GM23338 (cell line): ENCODE data around the gene COL4A1. TPM values are rescaled to one million over a fixed set of nuclear protein-coding genes. Genes with fewer than 3 reads are reported as not detected.

Experiments used
- ATAC-seq: fragments of 200-7000 bp; cut with Tn5 transposase; 3 replicates; pipeline ENCODE4 v1.9.1; 2020
- DNase-seq: peaks from one replicate; pipeline ENCODE4 v3.0.0-alpha.2; 2015; ENCODE audit warnings: low spot score
- H2AFZ ChIP-seq: fragments of 200-600 bp; sonication (generic); 2 replicates; pipeline ENCODE4 v1.8.0; 2016; ENCODE audit warnings: antibody characterized with exemption, mild to moderate bottlenecking, moderate library complexity
- H3F3A ChIP-seq: fragments of 200-600 bp; sonication (generic); replicated peaks from 2 replicates; pipeline ENCODE4 v1.8.0; 2017; ENCODE audit warnings: antibody characterized with exemption, mixed run types, low read depth
- H3K27ac ChIP-seq: fragments of 200-600 bp; sonication (generic); 2 replicates; pipeline ENCODE4 v1.6.1; 2016; ENCODE audit warnings: low read depth
- H3K27me3 ChIP-seq: fragments of 200-600 bp; sonication (generic); 2 replicates; pipeline ENCODE4 v1.8.0; 2016; ENCODE audit warnings: mild to moderate bottlenecking, mixed run types, moderate library complexity; ENCODE audit not compliant: insufficient read depth
- H3K36me3 ChIP-seq: fragments of 200-600 bp; sonication (generic); 2 replicates; pipeline ENCODE4 v1.8.0; 2016; ENCODE audit warnings: mild to moderate bottlenecking; ENCODE audit not compliant: insufficient read depth
- H3K4me1 ChIP-seq: fragments of 200-600 bp; sonication (generic); 2 replicates; pipeline ENCODE4 v1.8.0; 2016; ENCODE audit warnings: mild to moderate bottlenecking, moderate library complexity; ENCODE audit not compliant: insufficient read depth
- H3K4me2 ChIP-seq: fragments of 200-600 bp; sonication (generic); 2 replicates; pipeline ENCODE4 v1.7.1; 2017; ENCODE audit warnings: mixed run types
- H3K4me3 ChIP-seq: fragments of 200-600 bp; sonication (generic); 2 replicates; pipeline ENCODE4 v1.6.1; 2016; ENCODE audit warnings: mixed run types
- H3K79me2 ChIP-seq: fragments of 200-600 bp; sonication (generic); replicated peaks from 2 replicates; pipeline ENCODE4 v1.8.0; 2017; ENCODE audit warnings: mild to moderate bottlenecking; ENCODE audit not compliant: insufficient read depth
- H3K9me2 ChIP-seq: fragments of 200-600 bp; sonication (generic); 2 replicates; pipeline ENCODE4 v1.8.0; 2017; ENCODE audit not compliant: insufficient read depth
- H4K20me1 ChIP-seq: fragments of 200-600 bp; sonication (generic); replicated peaks from 2 replicates; pipeline ENCODE4 v1.8.0; 2017; ENCODE audit warnings: mild to moderate bottlenecking; ENCODE audit not compliant: insufficient read depth
- H3K27ac Mint-ChIP-seq: 2 replicates; pipeline ENCODE4 v1.8.0; 2020; ENCODE audit warnings: inconsistent platforms, mild to moderate bottlenecking, moderate library complexity, mixed read lengths
- H3K27me3 Mint-ChIP-seq: 3 replicates; pipeline ENCODE4 v1.8.0; 2022; ENCODE audit warnings: low read depth, mild to moderate bottlenecking, moderate library complexity, mixed read lengths, inconsistent platforms; ENCODE audit not compliant: insufficient read depth, poor library complexity
- H3K36me3 Mint-ChIP-seq: 3 replicates; pipeline ENCODE4 v1.8.0; 2021; ENCODE audit warnings: low read depth, mild to moderate bottlenecking, inconsistent platforms, moderate library complexity, mixed read lengths
- H3K4me1 Mint-ChIP-seq: 3 replicates; pipeline ENCODE4 v1.8.0; 2020; ENCODE audit warnings: mild to moderate bottlenecking, inconsistent platforms, mixed read lengths
- H3K4me3 Mint-ChIP-seq: 3 replicates; pipeline ENCODE4 v1.8.0; 2021; ENCODE audit warnings: moderate library complexity, mild to moderate bottlenecking, inconsistent platforms, mixed read lengths
- H3K9me3 Mint-ChIP-seq: 3 replicates; pipeline ENCODE4 v1.8.0; 2020; ENCODE audit warnings: moderate library complexity, mild to moderate bottlenecking, inconsistent platforms, mixed read lengths
- CREB1 ChIP-seq: fragments of 250-450 bp; sonication (Bioruptor Pico); IDR thresholded peaks from 2 replicates; pipeline ENCODE4 v1.5.0; 2020; ENCODE audit warnings: low read depth, mild to moderate bottlenecking, moderate library complexity
- CTCF ChIP-seq, 2 experiments: fragments of 200-600 bp in 1 of 2; sonication (generic) in 1 of 2; conservative IDR thresholded peaks; 2 replicates each; pipeline versions ENCODE4 v1.5.1 to v1.6.1; 2016 to 2017; ENCODE audit warnings: antibody characterized with exemption in 2 of 2, low read depth in 2 of 2, mild to moderate bottlenecking in 2 of 2, moderate library complexity in 1 of 2
- EZH2phosphoT487 ChIP-seq: fragments of 200-600 bp; sonication (generic); IDR thresholded peaks from one replicate; pipeline ENCODE4 v1.8.1; 2018; ENCODE audit warnings: antibody characterized with exemption; ENCODE audit not compliant: unreplicated experiment
- NANOG ChIP-seq: IDR thresholded peaks from 2 replicates; pipeline ENCODE4 v1.6.1; 2016; ENCODE audit warnings: antibody characterized with exemption, borderline replicate concordance
- POLR2AphosphoS5 ChIP-seq: IDR thresholded peaks from 2 replicates; pipeline ENCODE4 v1.6.1; 2016; ENCODE audit warnings: antibody characterized with exemption, low read depth
- REST ChIP-seq: IDR thresholded peaks from one replicate; pipeline ENCODE4 v1.6.1; 2018; ENCODE audit warnings: antibody characterized with exemption; ENCODE audit not compliant: unreplicated experiment
- STAT1 ChIP-seq: IDR thresholded peaks from one replicate; pipeline ENCODE4 v1.6.1; 2016; ENCODE audit warnings: antibody characterized with exemption; ENCODE audit not compliant: unreplicated experiment
- ZNF114 ChIP-seq: fragments of 250-450 bp; sonication (Bioruptor Pico); IDR thresholded peaks from 2 replicates; pipeline ENCODE4 v1.5.0; 2020; ENCODE audit warnings: mild to moderate bottlenecking, moderate library complexity
- polyA plus RNA-seq: library from polyadenylated mRNA; unstranded; fragments of >200 nt; fragmentation: Nextera tagmentation; extraction: Ambion mirVana; gene quantifications from 2 replicates; pipeline ENCODE4 v1.2.1, GENCODE V29; 2016
- total RNA-seq: library from RNA; depleted of rRNA; stranded (reverse); fragments of >200 nt; shearing (Covaris generic); gene quantifications from 2 replicates; pipeline ENCODE4 v1.2.3, GENCODE V29; 2014
- TF ChIP-seq, protein P1 (sequence below): IDR thresholded peaks from 2 replicates; pipeline ENCODE4 v1.6.1; 2016; ENCODE audit warnings: antibody characterized with exemption
- TF ChIP-seq, protein P2 (sequence below): fragments of 250-450 bp; sonication (Bioruptor Pico); IDR thresholded peaks from 2 replicates; pipeline ENCODE4 v1.5.0; 2020; ENCODE audit warnings: mild to moderate bottlenecking, moderate library complexity

COL4A1 gene
- total and polyA plus RNA-seq, 2 experiments from 2014 or later: 39.1 to 110 TPM

DNA sequence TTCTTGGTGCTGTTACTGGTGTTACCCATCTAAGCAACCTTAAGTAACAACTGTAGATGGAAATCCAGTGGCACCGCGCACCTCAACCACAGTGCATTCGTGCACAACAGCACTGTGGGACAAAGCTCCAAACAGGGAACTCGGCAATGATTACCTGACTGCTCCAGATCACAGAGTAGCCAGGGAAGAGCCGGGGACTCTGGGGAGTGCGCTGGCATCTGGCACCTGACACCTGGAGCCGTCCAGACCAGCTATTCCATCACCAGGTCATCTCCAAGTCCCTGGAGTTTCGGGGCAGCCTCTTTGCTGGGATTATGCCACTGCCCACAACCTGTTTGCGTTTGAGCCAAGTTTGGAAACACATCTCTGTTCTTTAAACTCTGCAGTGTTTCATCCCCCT lies 62.0 kb downstream of the COL4A1 start (continued):
- TF ChIP-seq, protein P1, sequence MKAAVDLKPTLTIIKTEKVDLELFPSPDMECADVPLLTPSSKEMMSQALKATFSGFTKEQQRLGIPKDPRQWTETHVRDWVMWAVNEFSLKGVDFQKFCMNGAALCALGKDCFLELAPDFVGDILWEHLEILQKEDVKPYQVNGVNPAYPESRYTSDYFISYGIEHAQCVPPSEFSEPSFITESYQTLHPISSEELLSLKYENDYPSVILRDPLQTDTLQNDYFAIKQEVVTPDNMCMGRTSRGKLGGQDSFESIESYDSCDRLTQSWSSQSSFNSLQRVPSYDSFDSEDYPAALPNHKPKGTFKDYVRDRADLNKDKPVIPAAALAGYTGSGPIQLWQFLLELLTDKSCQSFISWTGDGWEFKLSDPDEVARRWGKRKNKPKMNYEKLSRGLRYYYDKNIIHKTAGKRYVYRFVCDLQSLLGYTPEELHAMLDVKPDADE: no peak

- H3K4me3 ChIP-seq: no peak overlapping the region
- ATAC-seq (peak; percentile 42), DNase-seq (no peak)
- no peaks in the 10 kb centered on the region for H3K9me2 ChIP-seq
- no peaks in the 10 kb centered on the region for H3K27me3 ChIP-seq
- 0 out of 2 replicates have a peak, but pooled peaks cover 2% of the 10 kb centered on the region for H3F3A ChIP-seq
- H3K27ac ChIP-seq: no peak overlapping the region
- H4K20me1 ChIP-seq: no peaks in the 10 kb centered on the region; the same call in 1 of the 2 replicates
- peaks cover 37% of the 10 kb centered on the region for H3K4me1 Mint-ChIP-seq
- H3K9me3 Mint-ChIP-seq: no peaks in the 10 kb centered on the region
- no peak overlapping the region for H3K4me2 ChIP-seq
- H2AFZ ChIP-seq: no peak overlapping the region
- H3K4me3 Mint-ChIP-seq: no peak overlapping the region
- no peaks in the 10 kb centered on the region; the same call in 2 of the 3 replicates for H3K36me3 Mint-ChIP-seq
- peaks cover 2% of the 10 kb centered on the region for H3K27me3 Mint-ChIP-seq
- H3K36me3 ChIP-seq: no peaks in the 10 kb centered on the region
- peaks cover 24% of the 10 kb centered on the region for H3K4me1 ChIP-seq
- H3K27ac Mint-ChIP-seq: no peak overlapping the region
- no peaks in the 10 kb centered on the region; the same call in 1 of the 2 replicates for H3K79me2 ChIP-seq
- TF ChIP-seq NANOG: no peak
- no peak for TF ChIP-seq STAT1
- TF ChIP-seq EZH2phosphoT487: no peak
- TF ChIP-seq, protein P1: no peak
- TF ChIP-seq, protein P2, sequence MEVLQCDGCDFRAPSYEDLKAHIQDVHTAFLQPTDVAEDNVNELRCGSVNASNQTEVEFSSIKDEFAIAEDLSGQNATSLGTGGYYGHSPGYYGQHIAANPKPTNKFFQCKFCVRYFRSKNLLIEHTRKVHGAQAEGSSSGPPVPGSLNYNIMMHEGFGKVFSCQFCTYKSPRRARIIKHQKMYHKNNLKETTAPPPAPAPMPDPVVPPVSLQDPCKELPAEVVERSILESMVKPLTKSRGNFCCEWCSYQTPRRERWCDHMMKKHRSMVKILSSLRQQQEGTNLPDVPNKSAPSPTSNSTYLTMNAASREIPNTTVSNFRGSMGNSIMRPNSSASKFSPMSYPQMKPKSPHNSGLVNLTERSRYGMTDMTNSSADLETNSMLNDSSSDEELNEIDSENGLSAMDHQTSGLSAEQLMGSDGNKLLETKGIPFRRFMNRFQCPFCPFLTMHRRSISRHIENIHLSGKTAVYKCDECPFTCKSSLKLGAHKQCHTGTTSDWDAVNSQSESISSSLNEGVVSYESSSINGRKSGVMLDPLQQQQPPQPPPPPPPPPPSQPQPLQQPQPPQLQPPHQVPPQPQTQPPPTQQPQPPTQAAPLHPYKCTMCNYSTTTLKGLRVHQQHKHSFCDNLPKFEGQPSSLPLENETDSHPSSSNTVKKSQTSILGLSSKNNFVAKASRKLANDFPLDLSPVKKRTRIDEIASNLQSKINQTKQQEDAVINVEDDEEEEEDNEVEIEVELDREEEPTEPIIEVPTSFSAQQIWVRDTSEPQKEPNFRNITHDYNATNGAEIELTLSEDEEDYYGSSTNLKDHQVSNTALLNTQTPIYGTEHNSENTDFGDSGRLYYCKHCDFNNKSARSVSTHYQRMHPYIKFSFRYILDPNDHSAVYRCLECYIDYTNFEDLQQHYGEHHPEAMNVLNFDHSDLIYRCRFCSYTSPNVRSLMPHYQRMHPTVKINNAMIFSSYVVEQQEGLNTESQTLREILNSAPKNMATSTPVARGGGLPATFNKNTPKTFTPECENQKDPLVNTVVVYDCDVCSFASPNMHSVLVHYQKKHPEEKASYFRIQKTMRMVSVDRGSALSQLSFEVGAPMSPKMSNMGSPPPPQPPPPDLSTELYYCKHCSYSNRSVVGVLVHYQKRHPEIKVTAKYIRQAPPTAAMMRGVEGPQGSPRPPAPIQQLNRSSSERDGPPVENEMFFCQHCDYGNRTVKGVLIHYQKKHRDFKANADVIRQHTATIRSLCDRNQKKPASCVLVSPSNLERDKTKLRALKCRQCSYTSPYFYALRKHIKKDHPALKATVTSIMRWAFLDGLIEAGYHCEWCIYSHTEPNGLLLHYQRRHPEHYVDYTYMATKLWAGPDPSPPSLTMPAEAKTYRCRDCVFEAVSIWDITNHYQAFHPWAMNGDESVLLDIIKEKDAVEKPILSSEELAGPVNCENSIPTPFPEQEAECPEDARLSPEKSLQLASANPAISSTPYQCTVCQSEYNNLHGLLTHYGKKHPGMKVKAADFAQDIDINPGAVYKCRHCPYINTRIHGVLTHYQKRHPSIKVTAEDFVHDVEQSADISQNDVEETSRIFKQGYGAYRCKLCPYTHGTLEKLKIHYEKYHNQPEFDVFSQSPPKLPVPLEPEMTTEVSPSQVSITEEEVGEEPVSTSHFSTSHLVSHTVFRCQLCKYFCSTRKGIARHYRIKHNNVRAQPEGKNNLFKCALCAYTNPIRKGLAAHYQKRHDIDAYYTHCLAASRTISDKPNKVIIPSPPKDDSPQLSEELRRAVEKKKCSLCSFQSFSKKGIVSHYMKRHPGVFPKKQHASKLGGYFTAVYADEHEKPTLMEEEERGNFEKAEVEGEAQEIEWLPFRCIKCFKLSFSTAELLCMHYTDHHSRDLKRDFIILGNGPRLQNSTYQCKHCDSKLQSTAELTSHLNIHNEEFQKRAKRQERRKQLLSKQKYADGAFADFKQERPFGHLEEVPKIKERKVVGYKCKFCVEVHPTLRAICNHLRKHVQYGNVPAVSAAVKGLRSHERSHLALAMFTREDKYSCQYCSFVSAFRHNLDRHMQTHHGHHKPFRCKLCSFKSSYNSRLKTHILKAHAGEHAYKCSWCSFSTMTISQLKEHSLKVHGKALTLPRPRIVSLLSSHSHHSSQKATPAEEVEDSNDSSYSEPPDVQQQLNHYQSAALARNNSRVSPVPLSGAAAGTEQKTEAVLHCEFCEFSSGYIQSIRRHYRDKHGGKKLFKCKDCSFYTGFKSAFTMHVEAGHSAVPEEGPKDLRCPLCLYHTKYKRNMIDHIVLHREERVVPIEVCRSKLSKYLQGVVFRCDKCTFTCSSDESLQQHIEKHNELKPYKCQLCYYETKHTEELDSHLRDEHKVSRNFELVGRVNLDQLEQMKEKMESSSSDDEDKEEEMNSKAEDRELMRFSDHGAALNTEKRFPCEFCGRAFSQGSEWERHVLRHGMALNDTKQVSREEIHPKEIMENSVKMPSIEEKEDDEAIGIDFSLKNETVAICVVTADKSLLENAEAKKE (CRISPR knock-in tag): no peak
- TF ChIP-seq CREB1: no peak
- TF ChIP-seq CTCF (conservative IDR thresholded peaks at IDR 0.05; ENCODE audit: low read depth in 2 of 2): no peak
- no peak for TF ChIP-seq POLR2AphosphoS5
- TF ChIP-seq REST: no peak
- TF ChIP-seq ZNF114: no peak
Measured at GRCh38 chr13:110244071-110244830, 62.7 kb downstream of the COL4A1 start.
